Keratinocyte (primary cell): ENCODE measurements around the gene PRKAG2. TPM values are rescaled to one million over a fixed set of nuclear protein-coding genes. Genes with fewer than 3 reads are reported as not detected.

Experiments used
- DNase-seq: peaks from one replicate; pipeline ENCODE4 v3.0.0-alpha.2; 2011; ENCODE audit warnings: low read depth, missing footprints, low spot score
- FAIRE-seq: peaks from 2 replicates; lab custom pipeline; 2011; peaks lifted over from hg19 to GRCh38; lab: Jason Lieb, UNC
- H2AFZ ChIP-seq: 2 replicates; pipeline ENCODE4 v1.6.0; 2012; ENCODE audit warnings: low read length, control low read depth, inconsistent platforms; ENCODE audit not compliant: control insufficient read depth
- H3K27ac ChIP-seq: 2 replicates; pipeline ENCODE4 v1.5.1; 2011; ENCODE audit warnings: low read length; ENCODE audit not compliant: control insufficient read depth, insufficient read depth
- H3K27me3 ChIP-seq: 3 replicates; pipeline ENCODE4 v1.6.0; 2011; ENCODE audit warnings: low read length; ENCODE audit not compliant: control insufficient read depth, insufficient read depth; ENCODE audit errors: extremely low read depth
- H3K36me3 ChIP-seq, 2 experiments: 2 replicates in 1 of 2; 3 replicates in 1 of 2; pipeline ENCODE4 v1.5.1; 2011; ENCODE audit warnings: low read length in 2 of 2, mild to moderate bottlenecking in 1 of 2; ENCODE audit not compliant: control insufficient read depth in 2 of 2, insufficient read depth in 2 of 2; ENCODE audit errors: extremely low read depth in 1 of 2
- H3K4me1 ChIP-seq: 3 replicates; pipeline ENCODE4 v1.5.1; 2011; ENCODE audit warnings: low read length; ENCODE audit not compliant: control insufficient read depth, insufficient read depth; ENCODE audit errors: extremely low read depth
- H3K4me2 ChIP-seq: 3 replicates; pipeline ENCODE4 v1.6.0; 2011; ENCODE audit warnings: low read depth, low read length; ENCODE audit not compliant: control insufficient read depth, insufficient read depth; ENCODE audit errors: extremely low read depth
- H3K4me3 ChIP-seq, 3 experiments: fragments of 200-600 bp in 1 of 3; sonication (generic) in 1 of 3; 2 replicates in 2 of 3; 3 replicates in 1 of 3; pipeline ENCODE4 v1.5.1; 2011 to 2016; ENCODE audit warnings: low read length in 3 of 3, mild to moderate bottlenecking in 3 of 3, control low read depth in 2 of 3, inconsistent platforms in 1 of 3, low read depth in 1 of 3, mixed read lengths in 1 of 3, mixed run types in 1 of 3, moderate library complexity in 1 of 3; ENCODE audit not compliant: control insufficient read depth in 2 of 3, insufficient read depth in 2 of 3; ENCODE audit errors: extremely low read depth in 1 of 3
- H3K79me2 ChIP-seq: 2 replicates; pipeline ENCODE4 v1.6.0; 2012; ENCODE audit warnings: low read length; ENCODE audit not compliant: control insufficient read depth, insufficient read depth
- H3K9ac ChIP-seq: 3 replicates; pipeline ENCODE4 v1.6.0; 2011; ENCODE audit warnings: low read length; ENCODE audit not compliant: control insufficient read depth, insufficient read depth; ENCODE audit errors: extremely low read depth
- H3K9me1 ChIP-seq: 3 replicates; pipeline ENCODE4 v1.6.0; 2011; ENCODE audit warnings: low read length; ENCODE audit not compliant: control insufficient read depth, insufficient read depth; ENCODE audit errors: extremely low read depth
- H3K9me3 ChIP-seq: 2 replicates; pipeline ENCODE4 v1.5.1; 2012; ENCODE audit warnings: low read depth, low read length; ENCODE audit not compliant: control insufficient read depth
- H4K20me1 ChIP-seq: 3 replicates; pipeline ENCODE4 v1.6.0; 2011; ENCODE audit warnings: low read length; ENCODE audit not compliant: control insufficient read depth, insufficient read depth; ENCODE audit errors: extremely low read depth
- CTCF ChIP-seq, 3 experiments: IDR thresholded peaks in 1 of 3; conservative IDR thresholded peaks in 1 of 3; optimal IDR thresholded peaks in 1 of 3; 2 replicates in 2 of 3; 3 replicates in 1 of 3; pipeline versions ENCODE3 to v1.5.1; 2011; ENCODE audit warnings: low read length in 3 of 3, mild to moderate bottlenecking in 3 of 3, moderate library complexity in 2 of 3, control low read depth in 1 of 3, inconsistent platforms in 1 of 3; ENCODE audit not compliant: insufficient read depth in 2 of 3; ENCODE audit errors: extremely low read depth in 1 of 3
- EZH2 ChIP-seq: IDR thresholded peaks from one replicate; pipeline ENCODE4 v1.6.1; 2012; ENCODE audit warnings: inconsistent platforms, mild to moderate bottlenecking, low read length, moderate library complexity
- dilution Hi-C: fragments of 300-500 bp; cut with MboI; formaldehyde crosslinking; loops from one replicate; pipeline ENCODE4 v1.7.0; 2020; ENCODE audit warnings: low sequenced_read_pairs; ENCODE audit not compliant: extremely low pct_ligation_motif_present
- polyA plus RNA-seq, 5 experiments: library from polyadenylated mRNA; depleted of rRNA in 3 of 5; stranded (reverse) in 3 of 5; stranded (forward) in 1 of 5; unstranded in 1 of 5; fragments of >200 nt; gene quantifications; 1 replicate in 1 of 5; 2 replicates in 3 of 5; 3 replicates in 1 of 5; pipeline versions ENCODE4 v1.2.1 to v1.2.3, GENCODE V29; 2011 to 2012; ENCODE audit warnings: missing spikeins in 2 of 5, low read depth in 1 of 5, low replicate concordance in 1 of 5

PRKAG2 gene
- polyA plus RNA-seq, 1 donor (not counting 4 experiments of a cell fraction or from before 2014, with no cell fraction given) = 39.5 TPM

DNA sequence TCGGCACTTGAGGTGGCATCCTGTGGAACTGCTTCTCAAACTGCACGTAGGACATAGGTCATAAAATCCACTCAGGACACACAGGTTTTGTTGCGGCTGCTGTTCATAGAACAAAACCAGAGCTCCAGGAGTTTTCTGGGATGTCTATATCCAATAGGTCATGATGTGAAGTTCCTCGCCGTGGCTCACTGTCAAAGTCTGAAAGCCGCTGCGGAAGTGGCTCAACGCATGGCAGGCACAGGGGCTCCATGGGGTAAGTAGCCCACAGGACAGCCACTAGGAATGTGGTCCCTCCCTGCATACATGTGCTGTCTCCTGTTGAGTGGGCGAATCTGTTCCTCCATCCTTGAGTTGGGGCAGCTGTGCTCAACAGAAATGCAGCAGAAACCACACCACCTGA is 72.2 kb downstream of the PRKAG2 start:
- H3K27ac ChIP-seq = no peak overlapping the region
- DNase-seq = no peak
- no peak for FAIRE-seq

GRCh38 chr7:151803841-151804240 is 73.1 kb downstream of the PRKAG2 start:
- Histone ChIP-seq H3K4me1 (peaks cover 4% of the 10 kb centered on the region), H2AFZ (no peak overlapping the region), H3K9ac (no peak overlapping the region), H3K27ac (no peak overlapping the region), H3K9me1 (no peaks in the 10 kb centered on the region), H3K4me3 (no peak overlapping the region), H4K20me1 (no peaks in the 10 kb centered on the region), H3K36me3 (no peaks in the 10 kb centered on the region), H3K27me3 (peaks cover 16% of the 10 kb centered on the region), H3K79me2 (no peaks in the 10 kb centered on the region), H3K9me3 (no peaks in the 10 kb centered on the region), H3K4me2 (no peak overlapping the region)
- no peak for DNase-seq
- no peak for FAIRE-seq
- dilution Hi-C loops = no loop called here
- TF ChIP-seq EZH2 (no peak), CTCF (optimal IDR thresholded peaks at IDR 0.05 in 1 of 3, IDR thresholded peaks at IDR 0.05 in 1 of 3, conservative IDR thresholded peaks at IDR 0.05 in 1 of 3; ENCODE audit: extremely low read depth in 1 of 3, insufficient read depth in 2 of 3, low read length in 3 of 3) (no peak)

More for the DNA sequence above, 72.2 kb downstream of the PRKAG2 start:
- no peak for TF ChIP-seq CTCF (optimal IDR thresholded peaks at IDR 0.05 in 1 of 3, IDR thresholded peaks at IDR 0.05 in 1 of 3, conservative IDR thresholded peaks at IDR 0.05 in 1 of 3; ENCODE audit: extremely low read depth in 1 of 3, insufficient read depth in 2 of 3, low read length in 3 of 3)
- no peak for TF ChIP-seq EZH2
- Histone ChIP-seq H3K4me3 (no peak overlapping the region), H3K9me1 (no peaks in the 10 kb centered on the region), H4K20me1 (no peaks in the 10 kb centered on the region), H3K79me2 (no peaks in the 10 kb centered on the region), H3K27me3 (peaks cover 16% of the 10 kb centered on the region), H3K4me2 (no peak overlapping the region), H3K9me3 (no peaks in the 10 kb centered on the region), H3K9ac (no peak overlapping the region), H3K4me1 (peaks cover 4% of the 10 kb centered on the region), H2AFZ (no peak overlapping the region), H3K36me3 (no peaks in the 10 kb centered on the region)
- dilution Hi-C loops = no loop called here
